Measurements from ENCODE around the gene RPL27A. TPM values are rescaled to one million over a fixed set of nuclear protein-coding genes. Genes with fewer than 3 reads are reported as not detected.
A peak's percentile ranks its signal among the peaks of the same experiment; 100 is the strongest.

RPL27A gene
- total RNA-seq, 1 experiment from 2014 or later, result 1,008 TPM

- Mint-ChIP-seq H3K4me1 (ENCODE audit: low read depth, unreplicated experiment) (peaks cover 65% of the 10 kb centered on the region), H3K27me3 (ENCODE audit: insufficient read depth, unreplicated experiment) (no peaks in the 10 kb centered on the region), H3K36me3 (ENCODE audit: insufficient read depth, unreplicated experiment) (peaks cover 45% of the 10 kb centered on the region), H3K9me3 (ENCODE audit: unreplicated experiment) (no peaks in the 10 kb centered on the region), H3K4me3 (ENCODE audit: unreplicated experiment) (no peak overlapping the region), H3K27ac (ENCODE audit: unreplicated experiment) (peak overlapping the region; percentile 90)
- no peak for TF ChIP-seq CTCF (IDR thresholded peaks at IDR 0.05; ENCODE audit: insufficient read depth in 1 of 2, low read depth in 1 of 2, low read length in 1 of 2, severe bottlenecking in 1 of 2, unreplicated experiment in 1 of 2)
- Histone ChIP-seq H3K4me3 (ENCODE audit: low read depth, low read length) (no peak overlapping the region), H3K36me3 (ENCODE audit: control insufficient read depth, insufficient read depth, low read length) (no peaks in the 10 kb centered on the region), H3K27me3 (replicated peaks; ENCODE audit: control insufficient read depth, insufficient read depth, low read length) (no peaks in the 10 kb centered on the region), H3K9me3 (no peaks in the 10 kb centered on the region), H3K4me1 (peaks cover 82% of the 10 kb centered on the region)
- BruUV-seq (replicated peaks), result no TSS peak
- no peak for DNase-seq
- intact Hi-C loops (cut with micrococcal nuclease; ENCODE audit: unreplicated experiment), result no loop called here
- ChIA-PET POLR2A (interaction anchor here (0.5 kb wide), 1 partner anchor 541 kb away, joined by 10 read pairs; no protein-coding TSS in a partner anchor), CTCF (no interaction called here)
Observed at GRCh38 chr11:8722809-8723208, 40.2 kb downstream of the RPL27A start.

- H3K4me3 ChIP-seq (ENCODE audit: low read depth, low read length), result no peak overlapping the region
- Mint-ChIP-seq H3K4me1 (ENCODE audit: low read depth, unreplicated experiment) (peaks cover 59% of the 10 kb centered on the region), H3K36me3 (ENCODE audit: insufficient read depth, unreplicated experiment) (peaks cover 43% of the 10 kb centered on the region), H3K9me3 (ENCODE audit: unreplicated experiment) (no peaks in the 10 kb centered on the region), H3K4me3 (ENCODE audit: unreplicated experiment) (no peak overlapping the region), H3K27me3 (ENCODE audit: insufficient read depth, unreplicated experiment) (no peaks in the 10 kb centered on the region), H3K27ac (ENCODE audit: unreplicated experiment) (peak overlapping the region; percentile 90)
- H3K36me3 ChIP-seq (ENCODE audit: control insufficient read depth, insufficient read depth, low read length), result no peaks in the 10 kb centered on the region
- no peak for DNase-seq
- intact Hi-C loops (cut with micrococcal nuclease; ENCODE audit: unreplicated experiment), result loop anchor here (1.0 kb wide), 1 partner anchor 11 kb away; no protein-coding TSS in a partner anchor
- H3K4me1 ChIP-seq, result peaks cover 75% of the 10 kb centered on the region
- no TSS peak for BruUV-seq (replicated peaks)
- no peaks in the 10 kb centered on the region for H3K9me3 ChIP-seq
- TF ChIP-seq CTCF (IDR thresholded peaks at IDR 0.05; ENCODE audit: insufficient read depth in 1 of 2, low read depth in 1 of 2, low read length in 1 of 2, severe bottlenecking in 1 of 2, unreplicated experiment in 1 of 2), result no peak
- POLR2A ChIA-PET, result no interaction called here
- CTCF ChIA-PET, result no interaction called here
- no peaks in the 10 kb centered on the region for H3K27me3 ChIP-seq (replicated peaks; ENCODE audit: control insufficient read depth, insufficient read depth, low read length)
Observed at GRCh38 chr11:8723711-8724110, 41.1 kb downstream of the RPL27A start.

GRCh38 chr11:8724682-8725081 lies 42.1 kb downstream of the RPL27A start:
- H3K9me3 Mint-ChIP-seq (ENCODE audit: unreplicated experiment), result no peaks in the 10 kb centered on the region
- no peak for TF ChIP-seq CTCF (IDR thresholded peaks at IDR 0.05; ENCODE audit: insufficient read depth in 1 of 2, low read depth in 1 of 2, low read length in 1 of 2, severe bottlenecking in 1 of 2, unreplicated experiment in 1 of 2)
- no peaks in the 10 kb centered on the region for H3K27me3 ChIP-seq (replicated peaks; ENCODE audit: control insufficient read depth, insufficient read depth, low read length)
- BruUV-seq (replicated peaks), result no TSS peak
- intact Hi-C loops (cut with micrococcal nuclease; ENCODE audit: unreplicated experiment), result loop anchor here (1.0 kb wide), 1 partner anchor 10 kb away; no protein-coding TSS in a partner anchor
- 0 out of 2 replicates have a peak, but pooled peaks cover 1% of the 10 kb centered on the region for H3K36me3 ChIP-seq (ENCODE audit: control insufficient read depth, insufficient read depth, low read length)
- peaks cover 43% of the 10 kb centered on the region for H3K36me3 Mint-ChIP-seq (ENCODE audit: insufficient read depth, unreplicated experiment)
- DNase-seq, result peak; percentile 34 to 59
- no peaks in the 10 kb centered on the region for H3K9me3 ChIP-seq
- ChIA-PET POLR2A (no interaction called here), CTCF (no interaction called here)
- no peaks in the 10 kb centered on the region for H3K27me3 Mint-ChIP-seq (ENCODE audit: insufficient read depth, unreplicated experiment)
- H3K4me3 Mint-ChIP-seq (ENCODE audit: unreplicated experiment), result peak overlapping the region; percentile 38
- no peak overlapping the region for H3K4me3 ChIP-seq (ENCODE audit: low read depth, low read length)
- peak overlapping the region; percentile 83 for H3K27ac Mint-ChIP-seq (ENCODE audit: unreplicated experiment)
- peaks cover 66% of the 10 kb centered on the region for H3K4me1 ChIP-seq
- peaks cover 56% of the 10 kb centered on the region for H3K4me1 Mint-ChIP-seq (ENCODE audit: low read depth, unreplicated experiment)

Measured in Caco-2 (cell line).